ENCODE data around the gene DUSP15. TPM values are rescaled to one million over a fixed set of nuclear protein-coding genes. Genes with fewer than 3 reads are reported as not detected.
A peak's percentile ranks its signal among the peaks of the same experiment; 100 is the strongest.

The DUSP15 gene
- total RNA-seq, 2 experiments from 2014 or later = not detected

DNA sequence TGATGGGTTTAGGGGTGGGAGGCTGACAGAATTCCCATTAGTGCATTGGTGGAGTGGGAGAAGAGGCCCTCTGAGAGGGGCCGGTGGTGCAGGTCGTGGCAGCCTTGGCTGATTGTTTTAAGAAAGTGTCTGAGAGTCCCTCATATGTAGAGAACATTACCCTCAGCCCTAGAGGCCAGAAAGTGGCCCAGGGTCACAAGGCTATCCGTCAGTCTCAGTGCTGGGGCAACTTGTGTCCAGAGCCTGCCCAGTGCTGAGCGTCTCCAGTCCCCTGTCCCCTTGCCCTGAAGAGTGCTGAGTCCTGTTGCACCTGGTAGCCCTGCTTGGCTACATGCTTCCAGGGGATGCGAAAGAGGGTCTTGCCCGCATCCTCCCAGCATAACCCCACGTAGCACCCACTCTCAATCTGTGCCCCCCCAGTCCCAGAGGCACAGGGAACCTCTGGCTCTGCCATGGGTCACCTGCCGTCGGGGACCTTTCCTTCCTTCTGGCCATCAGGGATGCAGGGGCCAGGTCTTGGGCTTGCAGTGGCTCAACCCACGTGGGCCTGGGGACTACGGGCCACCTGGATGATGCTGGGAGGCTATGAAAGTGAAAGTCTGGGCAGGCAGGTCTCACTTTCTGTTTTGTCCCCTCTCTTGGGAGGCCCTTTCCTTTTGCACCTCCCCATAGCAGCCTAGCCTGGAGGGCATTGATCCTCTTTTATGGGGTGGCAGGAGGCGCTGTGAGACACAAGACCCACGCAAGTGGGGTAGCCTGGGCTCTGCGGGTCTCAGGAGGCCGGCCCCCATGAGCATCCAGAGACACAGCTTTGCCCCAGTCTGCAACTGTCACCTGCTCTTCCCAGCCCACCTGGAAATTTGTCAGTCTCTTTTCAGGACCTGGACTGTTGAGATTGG is 12.2 kb downstream of the DUSP15 start:
- H3K4me1 Mint-ChIP-seq (ENCODE audit: low read depth) = peaks cover 4% of the 10 kb centered on the region
- peak; percentile 28 for ATAC-seq
- ChIA-PET POLR2A (no interaction called here), CTCF (interaction anchor here (2.3 to 7.4 kb wide), 2 partner anchors 11 to 95 kb away, joined by 9 to 106 read pairs; partner anchors contain the start of gene PDRG1)
- intact Hi-C loops (cut with micrococcal nuclease) = no loop called here
- H3K27ac Mint-ChIP-seq = no peak overlapping the region
- H3K9me3 Mint-ChIP-seq = no peaks in the 10 kb centered on the region
- DNase-seq = peak; percentile 19
- no peak overlapping the region for H3K4me3 Mint-ChIP-seq
- no peaks in the 10 kb centered on the region for H3K36me3 Mint-ChIP-seq (ENCODE audit: low read depth)
- TF ChIP-seq, protein P1, sequence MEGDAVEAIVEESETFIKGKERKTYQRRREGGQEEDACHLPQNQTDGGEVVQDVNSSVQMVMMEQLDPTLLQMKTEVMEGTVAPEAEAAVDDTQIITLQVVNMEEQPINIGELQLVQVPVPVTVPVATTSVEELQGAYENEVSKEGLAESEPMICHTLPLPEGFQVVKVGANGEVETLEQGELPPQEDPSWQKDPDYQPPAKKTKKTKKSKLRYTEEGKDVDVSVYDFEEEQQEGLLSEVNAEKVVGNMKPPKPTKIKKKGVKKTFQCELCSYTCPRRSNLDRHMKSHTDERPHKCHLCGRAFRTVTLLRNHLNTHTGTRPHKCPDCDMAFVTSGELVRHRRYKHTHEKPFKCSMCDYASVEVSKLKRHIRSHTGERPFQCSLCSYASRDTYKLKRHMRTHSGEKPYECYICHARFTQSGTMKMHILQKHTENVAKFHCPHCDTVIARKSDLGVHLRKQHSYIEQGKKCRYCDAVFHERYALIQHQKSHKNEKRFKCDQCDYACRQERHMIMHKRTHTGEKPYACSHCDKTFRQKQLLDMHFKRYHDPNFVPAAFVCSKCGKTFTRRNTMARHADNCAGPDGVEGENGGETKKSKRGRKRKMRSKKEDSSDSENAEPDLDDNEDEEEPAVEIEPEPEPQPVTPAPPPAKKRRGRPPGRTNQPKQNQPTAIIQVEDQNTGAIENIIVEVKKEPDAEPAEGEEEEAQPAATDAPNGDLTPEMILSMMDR (IDR thresholded peaks at IDR 0.05) = no peak
- H3K27me3 Mint-ChIP-seq = peaks cover 24% of the 10 kb centered on the region

DNA sequence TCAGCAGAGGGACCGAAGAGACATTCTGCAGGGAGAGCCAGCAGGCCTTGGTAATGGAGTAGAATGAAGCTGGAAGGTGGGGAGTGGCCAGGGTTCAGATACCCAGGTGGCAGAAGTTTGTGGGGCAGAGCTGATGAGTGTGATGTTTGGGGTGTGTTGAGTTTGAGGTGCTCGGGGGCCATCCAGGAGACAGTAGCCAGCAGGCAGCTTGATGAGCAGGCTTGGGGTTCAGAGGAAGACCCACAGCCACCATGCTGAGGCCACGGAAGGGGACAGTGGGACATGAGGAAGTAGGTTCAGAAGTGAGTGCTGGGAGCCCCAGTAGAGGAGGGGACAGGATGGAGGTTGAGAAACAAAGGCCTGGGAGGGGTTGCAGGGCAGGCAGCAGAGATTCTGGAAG is 13.8 kb downstream of the DUSP15 start:
- POLR2A ChIA-PET = no interaction called here
- peaks cover 22% of the 10 kb centered on the region for H3K27me3 Mint-ChIP-seq
- ATAC-seq (no peak), DNase-seq (no peak)
- H3K9me3 Mint-ChIP-seq = no peaks in the 10 kb centered on the region
- CTCF ChIA-PET = interaction anchor here (0.8 to 7.4 kb wide), 5 partner anchors 10 to 235 kb away, joined by 3 to 106 read pairs (median 16); partner anchors contain the start of gene PDRG1
- no peak overlapping the region for H3K27ac Mint-ChIP-seq
- no peaks in the 10 kb centered on the region for H3K36me3 Mint-ChIP-seq (ENCODE audit: low read depth)
- H3K4me1 Mint-ChIP-seq (ENCODE audit: low read depth) = peaks cover 4% of the 10 kb centered on the region
- no peak overlapping the region for H3K4me3 Mint-ChIP-seq
- intact Hi-C loops (cut with micrococcal nuclease) = no loop called here
- TF ChIP-seq, protein P1 (IDR thresholded peaks at IDR 0.05) = no peak

DNA sequence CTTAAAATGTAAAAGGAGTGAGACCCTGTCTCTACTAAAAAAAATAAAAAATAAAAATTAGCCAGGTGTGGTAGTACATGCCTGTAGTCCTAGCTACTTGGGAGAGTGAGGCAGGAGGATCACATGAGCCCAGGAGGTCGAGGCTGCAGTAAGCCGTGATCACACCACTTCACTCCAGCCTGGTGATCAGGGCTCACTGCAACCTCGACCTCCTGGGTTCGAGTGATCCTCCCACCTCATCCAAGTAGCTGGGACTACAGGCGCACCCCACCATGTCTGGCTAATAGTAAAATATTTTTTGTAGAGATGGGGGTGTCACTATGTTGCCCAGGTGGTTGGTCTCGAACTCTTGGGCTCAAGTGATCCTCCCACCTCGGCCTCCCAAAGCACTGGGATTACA is 16.8 kb downstream of the DUSP15 start:
- intact Hi-C loops (cut with micrococcal nuclease) = loop anchor here (5.0 kb wide), 1 partner anchor 179 kb away; no protein-coding TSS in a partner anchor
- ATAC-seq (no peak), DNase-seq (no peak)
- Mint-ChIP-seq H3K27ac (no peak overlapping the region), H3K4me3 (no peak overlapping the region), H3K36me3 (ENCODE audit: low read depth) (no peaks in the 10 kb centered on the region), H3K9me3 (no peaks in the 10 kb centered on the region), H3K4me1 (ENCODE audit: low read depth) (no peaks in the 10 kb centered on the region), H3K27me3 (peaks cover 25% of the 10 kb centered on the region)
- TF ChIP-seq, protein P1 (IDR thresholded peaks at IDR 0.05) = no peak
- ChIA-PET CTCF (interaction anchor here (1.1 to 7.4 kb wide), 26 partner anchors 7 to 256 kb away, joined by 3 to 106 read pairs (median 6); partner anchors contain the start of genes DUSP15, PDRG1, TM9SF4 and TTLL9), POLR2A (no interaction called here)

DNA sequence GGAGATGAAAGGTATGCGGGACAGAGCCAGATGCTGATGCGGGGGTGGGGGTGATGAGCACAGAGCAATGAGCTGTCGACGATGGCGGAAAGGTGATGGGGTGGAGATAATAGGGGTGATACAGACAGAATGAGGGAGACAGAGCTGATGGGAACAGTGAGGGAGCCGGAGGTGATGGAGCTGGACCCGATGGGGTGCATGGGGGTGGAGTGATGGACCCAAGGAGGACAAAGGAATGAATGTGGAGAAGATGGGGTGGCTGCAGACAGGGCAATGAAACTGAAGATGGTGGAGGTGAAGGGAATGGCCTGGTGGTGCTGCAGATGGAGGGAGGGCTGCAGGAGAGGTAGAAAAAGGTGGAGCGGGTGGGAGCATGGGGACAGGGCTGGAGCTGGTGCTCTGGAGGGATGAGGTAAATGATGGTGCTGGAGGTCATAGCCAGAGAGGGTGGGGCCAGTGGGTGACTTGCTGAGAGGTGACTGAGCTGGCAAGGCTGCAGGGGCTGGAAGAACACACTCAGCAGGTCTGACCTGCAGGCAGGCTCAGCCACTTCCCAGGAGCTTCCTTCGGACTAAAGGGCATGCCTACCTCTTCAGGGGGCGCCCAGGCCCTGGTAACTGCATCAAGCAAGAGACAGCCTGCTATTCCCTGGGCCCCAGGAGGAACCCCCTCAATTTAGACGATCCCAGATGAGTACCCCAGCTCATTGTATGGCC is 18.9 kb downstream of the DUSP15 start:
- Mint-ChIP-seq H3K36me3 (ENCODE audit: low read depth) (no peaks in the 10 kb centered on the region), H3K4me3 (no peak overlapping the region), H3K4me1 (ENCODE audit: low read depth) (no peaks in the 10 kb centered on the region), H3K27me3 (peaks cover 19% of the 10 kb centered on the region), H3K27ac (no peak overlapping the region), H3K9me3 (no peaks in the 10 kb centered on the region)
- CTCF ChIA-PET = interaction anchor here (1.0 to 7.4 kb wide), 20 partner anchors 8 to 240 kb away, joined by 3 to 106 read pairs (median 7); partner anchors contain the start of genes DUSP15, PDRG1 and TTLL9
- DNase-seq = no peak
- TF ChIP-seq, protein P1 (IDR thresholded peaks at IDR 0.05) = no peak
- POLR2A ChIA-PET = no interaction called here
- intact Hi-C loops (cut with micrococcal nuclease) = loop anchor here (5.0 kb wide), 1 partner anchor 181 kb away; no protein-coding TSS in a partner anchor
- ATAC-seq = no peak

Measured in activated CD8-positive, alpha-beta T cell treated with anti-CD3 and anti-CD28 coated beads for 36 hours (primary cell).